Renal cortical epithelial cell (primary cell): ENCODE measurements around the gene WDR53. TPM values are rescaled to one million over a fixed set of nuclear protein-coding genes. Genes with fewer than 3 reads are reported as not detected.
"Not testable (repeated sequence)": the region's sequence is repeated elsewhere in the genome, so short reads cannot be mapped to it uniquely, and the experiment has no call there.

Experiments used
- DNase-seq: peaks from one replicate; pipeline ENCODE4 v3.0.0-alpha.2; 2011; ENCODE audit warnings: low read depth
- total RNA-seq: library from RNA; depleted of rRNA; stranded (reverse); fragments of >200 nt; gene quantifications from 2 replicates; pipeline ENCODE4 v1.2.3, GENCODE V29; 2014

WDR53 gene
- total RNA-seq, 1 donor from 2014 or later, result 7.4 TPM

DNA sequence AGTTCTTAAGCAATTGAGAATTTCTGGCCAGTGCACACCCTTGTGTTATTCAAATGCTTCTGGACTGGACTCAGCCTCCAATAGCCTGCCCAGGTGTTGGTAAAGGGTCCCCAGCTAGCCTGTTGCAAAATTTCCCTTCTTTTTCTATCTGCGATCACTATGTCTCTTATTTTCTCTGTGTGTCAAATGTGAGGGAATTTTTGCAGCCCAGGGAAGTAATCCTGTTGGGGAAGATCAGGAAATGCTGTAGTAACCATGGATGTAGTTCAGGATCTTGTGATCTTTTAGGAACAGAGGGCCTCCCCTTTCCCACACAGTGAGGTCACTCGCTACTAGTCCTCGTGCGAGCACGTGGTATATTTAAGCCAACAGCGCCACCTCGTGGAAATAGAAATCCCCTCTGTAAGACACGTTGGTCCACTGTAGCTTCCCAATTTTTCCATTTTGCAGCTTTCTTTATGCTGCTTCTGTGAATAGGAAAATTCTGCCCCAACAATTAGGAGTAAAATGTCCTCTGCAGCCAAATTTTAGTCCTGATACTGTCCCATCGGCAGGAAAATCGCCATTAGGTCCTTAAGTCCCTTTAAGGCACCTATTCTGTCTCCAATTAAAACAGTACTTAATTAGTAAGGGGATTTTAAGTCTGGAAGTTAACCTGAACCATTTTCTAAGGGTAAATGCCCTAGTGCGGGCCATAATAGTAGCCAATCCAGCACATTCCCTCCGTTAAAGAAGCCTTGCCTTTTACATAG, 49.2 kb downstream of the WDR53 start:
- DNase-seq, result no peak

DNA sequence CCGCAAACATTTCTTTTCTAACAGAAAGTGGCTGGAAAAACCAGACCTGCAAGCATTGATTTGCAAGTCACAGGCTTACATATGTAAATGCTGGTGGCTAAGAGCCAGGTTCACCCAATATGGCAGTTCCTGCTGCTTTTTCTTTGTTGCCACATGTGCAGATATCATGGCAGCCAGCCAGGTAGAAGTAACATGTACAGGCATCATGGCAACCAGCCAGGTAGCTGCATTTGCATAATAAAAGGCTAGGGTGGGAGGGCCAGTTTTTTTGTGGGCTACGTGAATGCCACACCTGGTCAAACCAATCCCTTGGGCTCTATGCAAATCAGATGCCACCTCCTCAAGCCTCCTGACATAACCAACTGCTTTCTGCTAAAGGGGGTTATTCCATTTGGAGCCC, 50.4 kb downstream of the WDR53 start:
- no peak for DNase-seq

DNA sequence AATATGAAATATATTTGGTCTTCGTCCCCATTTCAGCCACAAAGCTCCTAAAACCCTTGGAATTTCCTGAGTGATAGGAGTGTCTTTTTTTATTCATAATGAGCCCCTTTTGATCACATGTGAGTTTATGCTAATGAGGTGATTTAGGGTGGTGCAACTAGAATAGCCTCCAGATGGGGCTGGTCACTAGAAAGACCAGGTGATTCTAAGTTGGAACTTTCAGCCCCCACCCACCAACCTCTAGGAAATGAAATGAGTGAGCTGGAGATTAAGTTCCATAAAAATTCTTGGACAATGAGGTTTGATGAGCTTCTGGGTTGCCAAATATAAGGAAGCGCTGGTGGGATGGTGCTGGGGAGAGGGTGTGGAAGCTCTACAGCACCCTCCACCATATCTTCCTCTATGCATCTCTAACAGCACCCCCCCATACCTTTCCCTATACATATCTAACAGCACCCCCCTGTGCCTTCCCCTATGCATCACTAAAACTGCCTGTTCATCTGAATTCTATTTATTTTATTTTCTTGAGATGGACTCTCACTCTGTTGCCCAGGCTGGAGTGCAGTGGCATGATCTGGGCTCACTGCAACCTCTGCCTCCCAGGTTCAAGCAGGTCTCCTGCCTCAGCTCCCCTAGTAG, 51.1 kb downstream of the WDR53 start:
- DNase-seq, result no peak

DNA sequence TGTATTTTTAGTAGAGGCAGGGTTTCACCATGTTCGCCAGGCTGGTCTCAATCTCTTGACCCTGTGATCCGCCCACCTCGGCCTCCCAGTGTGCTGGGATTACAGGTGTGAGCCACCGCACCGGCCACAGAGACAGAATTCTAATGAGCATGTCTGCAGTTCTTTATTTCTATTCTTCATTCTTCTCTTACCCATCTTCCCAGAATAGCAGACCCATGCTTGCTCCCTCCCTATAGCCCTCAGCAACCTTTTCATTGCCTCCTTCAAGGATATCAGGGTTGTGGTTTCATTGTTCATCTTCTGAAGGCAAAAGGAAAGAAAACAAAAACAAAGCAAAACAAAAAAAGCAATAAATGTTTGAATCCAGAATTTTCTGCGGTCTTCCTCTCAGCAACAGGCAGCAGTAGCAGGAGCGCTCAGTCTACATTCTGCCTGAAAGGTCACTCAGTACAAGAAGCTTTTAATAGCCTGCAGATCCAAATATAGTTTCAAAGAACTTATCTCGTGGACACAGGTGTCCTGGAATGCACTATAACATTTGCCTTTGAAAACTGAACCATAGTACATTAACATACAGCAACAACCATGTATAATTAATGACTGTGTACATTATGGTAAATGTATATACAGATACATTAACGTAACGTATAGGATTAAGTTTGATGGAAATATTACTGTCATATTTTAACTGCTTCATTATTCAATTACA, 53.3 kb downstream of the WDR53 start, which contains the start of gene SMCO1:
Gene SMCO1, minus strand, starts transcription at position 434 of the 709 bp plus-strand sequence. Its CDS starts 137 bp downstream, at position 297.
- DNase-seq, result no peak

DNA sequence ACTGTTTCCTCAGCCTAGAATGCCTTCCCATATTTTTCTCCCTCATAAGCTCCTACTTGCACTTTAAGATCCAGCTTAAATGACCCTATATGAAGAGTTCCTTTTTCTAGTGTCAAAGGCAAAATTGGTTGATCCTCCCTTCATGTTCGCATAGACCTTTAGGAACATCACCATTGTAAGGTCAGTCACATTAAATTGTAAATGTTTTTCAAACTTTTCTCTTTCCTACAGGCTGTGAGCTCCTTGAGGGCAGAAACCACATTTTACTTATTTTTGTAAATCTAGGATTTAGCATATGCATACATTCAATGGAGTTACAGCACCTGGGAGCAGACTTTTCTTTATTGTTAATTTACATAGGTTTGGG, 54.0 kb downstream of the WDR53 start:
- no peak for DNase-seq

DNA sequence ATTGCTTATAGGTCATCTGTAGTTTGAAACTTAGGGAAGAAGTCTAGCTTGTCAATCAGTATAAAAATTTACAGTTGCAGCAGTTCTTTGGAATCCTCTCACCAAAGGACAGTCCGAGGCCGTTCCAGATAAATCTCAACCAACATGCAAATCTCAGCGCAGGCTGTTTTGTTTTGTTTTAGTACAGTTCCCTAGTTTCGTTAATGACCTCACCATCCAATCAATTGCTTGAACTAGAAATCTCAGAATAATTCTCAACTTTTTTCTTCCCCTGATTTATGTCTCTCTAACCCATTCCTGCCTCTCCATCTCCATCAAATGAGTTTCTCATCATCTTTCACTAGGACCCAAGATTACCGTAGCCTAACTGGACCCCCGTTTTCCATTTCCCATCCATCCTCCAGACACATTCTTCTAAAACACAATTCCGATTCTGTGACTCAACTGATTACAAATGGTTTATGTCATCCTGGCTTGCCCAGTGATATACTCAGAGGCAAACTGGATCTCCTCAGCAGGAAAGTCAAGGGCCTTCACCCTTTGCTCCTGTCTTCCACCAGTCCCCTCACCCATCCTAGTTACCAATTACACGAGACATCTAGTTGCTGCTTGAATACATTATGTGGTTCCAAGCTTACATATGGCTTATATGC, 54.5 kb downstream of the WDR53 start:
- no peak for DNase-seq

DNA sequence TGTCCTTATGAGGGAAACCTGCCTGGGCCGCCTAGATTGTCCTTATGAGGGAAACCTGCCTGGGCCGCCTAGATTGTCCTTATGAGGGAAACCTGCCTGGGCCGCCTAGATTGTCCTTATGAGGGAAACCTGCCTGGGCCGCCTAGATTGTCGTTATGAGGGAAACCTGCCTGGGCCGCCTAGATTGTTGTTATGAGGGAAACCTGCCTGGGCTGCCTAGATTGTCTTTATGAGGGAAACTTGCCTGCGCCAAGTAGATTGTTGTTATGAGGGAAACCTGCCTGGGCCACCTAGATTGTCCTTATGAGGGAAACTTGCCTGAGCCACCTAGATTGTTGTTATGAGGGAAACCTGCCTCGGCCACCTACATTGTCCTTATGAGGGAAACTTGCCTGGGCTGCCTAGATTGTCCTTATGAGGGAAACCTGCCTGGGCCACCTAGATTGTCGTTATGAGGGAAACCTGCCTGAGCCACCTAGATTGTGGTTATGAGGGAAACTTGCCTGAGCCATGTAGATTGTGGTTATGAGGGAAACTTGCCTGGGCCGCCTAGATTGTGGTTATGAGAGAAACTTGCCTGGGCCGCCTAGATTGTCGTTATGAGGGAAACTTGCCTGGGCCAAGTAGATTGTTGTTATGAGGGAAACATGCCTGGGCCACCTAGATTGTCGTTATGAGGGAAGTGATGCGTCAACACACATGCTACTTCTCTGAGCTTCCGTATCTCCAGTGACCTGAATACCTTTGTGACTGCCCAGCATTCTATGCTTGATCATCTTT, 56.5 kb downstream of the WDR53 start:
- DNase-seq, result not testable (repeated sequence)

DNA sequence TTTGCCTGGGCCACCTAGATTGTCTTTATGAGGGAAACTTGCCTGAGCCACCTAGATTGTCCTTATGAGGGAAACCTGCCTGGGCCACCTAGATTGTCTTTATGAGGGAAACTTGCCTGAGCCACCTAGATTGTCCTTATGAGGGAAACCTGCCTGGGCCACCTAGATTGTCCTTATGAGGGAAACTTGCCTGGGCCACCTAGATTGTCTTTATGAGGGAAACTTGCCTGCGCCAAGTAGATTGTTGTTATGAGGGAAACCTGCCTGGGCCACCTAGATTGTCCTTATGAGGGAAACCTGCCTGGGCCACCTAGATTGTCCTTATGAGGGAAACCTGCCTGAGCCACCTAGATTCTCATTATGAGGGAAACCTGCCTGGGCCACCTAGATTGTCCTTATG, 57.2 kb downstream of the WDR53 start:
- DNase-seq, result not testable (repeated sequence)

DNA sequence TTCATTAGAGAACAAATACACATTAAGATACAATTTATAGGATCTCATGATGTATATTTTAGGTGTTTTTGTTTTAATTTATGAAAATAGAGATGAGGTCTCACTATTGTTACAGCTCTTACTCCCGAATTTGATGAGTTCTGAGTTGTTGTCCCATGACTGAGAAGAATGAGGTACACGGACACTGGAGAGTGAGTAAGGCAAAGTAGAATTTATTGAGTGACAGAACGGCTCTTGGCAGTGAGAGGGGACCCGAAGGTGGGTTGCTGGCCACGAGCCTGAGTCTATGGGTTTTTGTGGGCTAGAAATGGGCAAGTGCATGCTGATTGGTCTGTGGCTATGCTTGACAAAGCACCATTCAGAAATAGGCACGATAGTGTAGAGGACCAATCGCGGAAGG, 61.7 kb downstream of the WDR53 start:
- DNase-seq, result no peak

DNA sequence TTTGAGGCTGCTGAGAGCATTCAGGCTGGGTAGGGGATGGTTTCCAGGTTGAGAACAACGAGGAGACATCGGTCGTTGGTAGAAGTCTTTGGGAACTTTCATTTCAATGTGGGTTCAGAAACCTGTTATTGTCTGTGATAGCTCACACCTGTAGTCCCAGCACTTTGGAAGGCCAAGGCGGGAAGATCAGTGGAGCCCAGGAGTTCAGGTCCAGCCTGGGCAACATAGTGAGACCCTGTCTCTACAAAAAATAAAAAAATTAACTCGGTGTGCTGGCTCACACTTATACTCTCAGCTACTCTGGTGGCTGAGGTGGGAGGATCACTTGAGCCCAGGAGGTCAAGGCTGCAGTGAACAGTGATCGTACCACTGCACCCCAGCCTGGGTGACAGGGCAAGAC, 63.8 kb downstream of the WDR53 start:
- DNase-seq, result no peak

Other genes starting within 250 kb of the WDR53 start
- gene TM4SF19, start 230.2 kb downstream of the WDR53 start, total RNA-seq, result not detected in 2 replicates
- 13.9 and 31.6 TPM in 2 replicates for gene UBXN7, start 136.1 kb downstream of the WDR53 start, total RNA-seq
- 11.3 and 14.1 TPM in 2 replicates for gene RNF168, start 64.8 kb downstream of the WDR53 start, total RNA-seq
- not detected in 2 replicates for gene SMCO1, start 53.2 kb downstream of the WDR53 start, total RNA-seq
- gene FBXO45, start 106 bp upstream of the WDR53 start, total RNA-seq, result 11.3 and 13.7 TPM in 2 replicates
- 0.20 and 1.9 TPM in 2 replicates for gene NRROS, start 71.1 kb upstream of the WDR53 start, total RNA-seq
- gene CEP19, start 143.7 kb upstream of the WDR53 start, total RNA-seq, result 2.8 and 6.5 TPM in 2 replicates
- 17.7 and 33.0 TPM in 2 replicates for gene PIGX, start 143.8 kb upstream of the WDR53 start, total RNA-seq
- gene PAK2, start 171.3 kb upstream of the WDR53 start, total RNA-seq, result 54.5 and 249 TPM in 2 replicates